HG03575 (cell line): ENCODE data around the gene TMCC3.

Source experiments
- ATAC-seq: cut with Tn5 transposase; IDR thresholded peaks from one replicate; pipeline ENCODE4 v1.9.1; 2021; ENCODE audit not compliant: unreplicated experiment, insufficient number of reproducible peaks, low FRiP score; ENCODE audit errors: extremely low read depth

Gene TMCC3

GRCh38 chr12:94676031-94676641 lies 25.8 kb upstream of the TMCC3 start:
- ATAC-seq = peak; percentile 60

- ATAC-seq = no peak
These were observed 24.5 kb upstream of the TMCC3 start for GRCh38 chr12:94674835-94675234.

DNA sequence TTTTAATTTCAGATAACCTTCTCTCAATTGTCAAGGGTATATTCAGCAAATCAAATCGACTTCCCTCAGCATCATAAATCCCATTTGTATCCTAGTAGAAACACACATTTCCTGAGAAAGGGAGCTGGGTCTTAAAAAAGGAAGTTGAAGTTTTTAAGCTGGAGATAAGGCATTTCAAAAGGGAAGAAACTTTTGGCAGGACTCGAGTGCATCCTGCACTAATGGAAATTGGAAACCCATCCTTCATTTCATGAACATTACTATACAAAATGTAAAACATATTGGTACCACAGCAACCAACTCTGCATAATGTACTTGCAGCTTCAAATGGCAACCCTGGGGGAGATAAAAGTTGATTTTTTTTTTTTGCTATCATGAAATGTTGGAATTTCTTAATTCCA lies 23.7 kb upstream of the TMCC3 start:
- ATAC-seq = no peak

DNA sequence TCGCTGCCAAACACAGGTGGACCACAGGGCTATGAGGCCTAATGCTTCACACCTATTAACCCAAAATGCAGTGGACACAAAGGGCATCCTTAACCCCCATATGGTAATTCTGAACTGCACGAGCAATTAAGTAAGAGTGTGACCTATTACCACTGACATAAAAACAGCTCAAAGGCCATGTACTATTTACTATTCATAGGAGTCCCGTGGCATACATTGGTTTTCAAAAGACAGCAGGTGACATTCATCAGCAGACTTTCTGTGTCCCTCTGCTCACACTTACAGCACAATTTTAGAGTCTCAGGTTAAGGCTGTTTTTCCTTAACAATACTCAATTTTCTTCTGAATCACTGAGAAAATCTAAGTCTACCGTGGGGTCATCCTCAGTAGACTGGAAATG lies 23.1 kb upstream of the TMCC3 start:
- ATAC-seq = no peak

GRCh38 chr12:94671917-94672316 lies 21.6 kb upstream of the TMCC3 start:
- no peak for ATAC-seq

DNA sequence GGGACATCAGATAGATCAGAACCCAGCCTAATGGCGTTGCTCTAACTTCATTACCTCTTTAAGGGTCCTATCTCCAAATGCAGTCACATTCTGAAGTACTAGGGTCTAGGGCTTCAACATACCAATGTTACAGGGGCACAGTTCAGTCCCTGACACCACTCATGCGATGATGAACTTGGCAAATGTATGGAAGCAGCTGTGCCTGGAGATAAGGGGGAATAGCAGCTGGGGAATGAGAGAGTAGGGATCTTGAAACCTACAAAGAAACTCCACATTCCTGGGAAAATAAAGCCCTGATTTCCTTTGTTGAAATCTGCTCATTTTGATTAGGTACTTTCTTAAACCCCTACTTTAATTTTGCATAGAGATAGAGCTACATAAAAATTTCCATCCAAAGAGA lies 20.5 kb upstream of the TMCC3 start:
- no peak for ATAC-seq

- ATAC-seq = no peak
These were observed 19.7 kb upstream of the TMCC3 start for GRCh38 chr12:94670075-94670474.

- ATAC-seq = no peak
These were observed 16.7 kb upstream of the TMCC3 start for GRCh38 chr12:94667031-94667540.

- ATAC-seq = no peak
These were observed 15.8 kb upstream of the TMCC3 start for GRCh38 chr12:94666158-94666557.

GRCh38 chr12:94663702-94664101 lies 13.3 kb upstream of the TMCC3 start:
- no peak for ATAC-seq

DNA sequence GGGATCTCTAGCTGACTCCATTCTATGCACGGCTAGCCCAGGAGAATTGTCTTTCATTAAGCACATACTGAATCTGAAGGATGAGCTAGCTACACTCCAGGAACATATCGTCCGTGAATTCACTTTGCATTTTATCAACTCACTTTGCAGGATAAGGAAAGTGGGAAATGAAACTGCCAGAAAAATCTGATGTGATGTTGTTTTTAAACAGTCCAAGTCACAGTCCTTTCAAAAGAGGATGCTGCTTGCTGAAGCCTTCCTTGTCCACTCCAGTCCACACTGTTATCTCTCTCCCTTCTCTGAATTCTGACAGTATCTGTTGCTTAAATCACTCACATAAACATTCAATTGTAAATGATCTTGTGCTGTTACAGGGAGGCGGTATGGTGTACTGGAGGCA lies 12.7 kb upstream of the TMCC3 start:
- no peak for ATAC-seq

DNA sequence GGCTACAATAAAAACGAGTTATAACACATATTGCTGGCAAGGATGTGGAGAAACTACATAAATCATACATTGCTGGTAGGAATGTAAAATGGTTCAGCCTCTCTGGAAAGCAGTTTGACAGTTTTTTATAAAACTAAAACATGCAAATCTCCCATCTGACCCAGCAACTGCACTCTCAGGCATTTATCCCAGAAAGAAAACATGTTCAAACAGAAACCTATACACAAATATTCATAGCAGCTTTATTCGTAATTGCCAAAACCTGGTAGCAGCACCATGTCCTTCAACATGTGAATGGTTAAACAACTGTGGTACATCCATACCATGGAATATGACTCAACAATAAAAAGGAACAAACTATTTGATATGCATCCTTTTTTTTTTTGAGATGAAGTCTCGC lies 10.1 kb upstream of the TMCC3 start:
- no peak for ATAC-seq

DNA sequence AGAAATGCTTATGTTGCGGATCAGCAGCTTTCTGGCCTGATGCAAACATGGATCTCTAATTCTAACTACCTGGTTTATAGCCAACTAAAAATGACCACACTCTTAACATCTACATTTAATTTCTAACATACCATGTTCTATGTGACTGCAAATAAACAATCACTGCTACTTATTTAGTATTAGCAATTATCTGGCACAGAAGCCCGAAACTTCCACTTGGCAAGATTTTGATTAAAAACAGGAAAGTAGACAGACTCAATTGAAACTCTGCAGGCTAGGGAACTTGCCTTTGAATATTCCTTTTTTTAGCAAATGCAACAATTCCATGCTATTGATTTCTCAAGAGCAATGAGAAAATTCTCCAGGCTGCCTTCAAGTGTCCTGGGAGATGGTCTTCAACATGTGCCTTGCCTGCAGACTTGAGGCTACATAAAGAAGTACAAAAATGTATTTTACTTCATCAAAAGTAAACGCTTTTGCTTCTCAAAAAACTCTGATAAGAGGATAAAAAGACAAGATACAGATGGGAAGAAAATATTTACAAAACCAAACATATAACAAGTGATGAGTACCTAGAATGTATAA lies 9.1 kb upstream of the TMCC3 start:
- no peak for ATAC-seq

DNA sequence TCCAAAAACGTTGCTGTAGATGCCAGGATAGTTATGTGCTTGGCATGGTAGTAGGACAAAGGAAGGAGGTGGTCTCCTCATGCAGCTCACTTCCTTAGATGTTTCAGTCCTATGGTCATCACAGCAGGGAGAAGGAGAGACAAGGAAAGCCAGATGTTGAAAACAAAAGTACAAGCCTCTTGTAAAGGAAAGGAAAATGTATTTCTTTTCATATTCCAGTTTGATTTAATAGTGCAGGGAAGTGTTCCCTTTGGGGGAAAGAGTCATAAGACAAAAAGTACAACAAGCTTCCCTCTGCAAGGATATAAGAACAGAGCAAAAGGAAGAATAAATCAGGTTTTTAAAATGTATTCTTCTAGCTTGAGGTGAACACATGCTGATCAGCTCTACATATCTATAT lies 8.6 kb upstream of the TMCC3 start:
- ATAC-seq = no peak

GRCh38 chr12:94656556-94656955 lies 6.2 kb upstream of the TMCC3 start:
- ATAC-seq = no peak

- no peak for ATAC-seq
These were observed 811 bp downstream of the TMCC3 start for GRCh38 chr12:94649349-94650142.

- ATAC-seq = no peak
These were observed 1.8 kb downstream of the TMCC3 start for GRCh38 chr12:94648578-94648977.

DNA sequence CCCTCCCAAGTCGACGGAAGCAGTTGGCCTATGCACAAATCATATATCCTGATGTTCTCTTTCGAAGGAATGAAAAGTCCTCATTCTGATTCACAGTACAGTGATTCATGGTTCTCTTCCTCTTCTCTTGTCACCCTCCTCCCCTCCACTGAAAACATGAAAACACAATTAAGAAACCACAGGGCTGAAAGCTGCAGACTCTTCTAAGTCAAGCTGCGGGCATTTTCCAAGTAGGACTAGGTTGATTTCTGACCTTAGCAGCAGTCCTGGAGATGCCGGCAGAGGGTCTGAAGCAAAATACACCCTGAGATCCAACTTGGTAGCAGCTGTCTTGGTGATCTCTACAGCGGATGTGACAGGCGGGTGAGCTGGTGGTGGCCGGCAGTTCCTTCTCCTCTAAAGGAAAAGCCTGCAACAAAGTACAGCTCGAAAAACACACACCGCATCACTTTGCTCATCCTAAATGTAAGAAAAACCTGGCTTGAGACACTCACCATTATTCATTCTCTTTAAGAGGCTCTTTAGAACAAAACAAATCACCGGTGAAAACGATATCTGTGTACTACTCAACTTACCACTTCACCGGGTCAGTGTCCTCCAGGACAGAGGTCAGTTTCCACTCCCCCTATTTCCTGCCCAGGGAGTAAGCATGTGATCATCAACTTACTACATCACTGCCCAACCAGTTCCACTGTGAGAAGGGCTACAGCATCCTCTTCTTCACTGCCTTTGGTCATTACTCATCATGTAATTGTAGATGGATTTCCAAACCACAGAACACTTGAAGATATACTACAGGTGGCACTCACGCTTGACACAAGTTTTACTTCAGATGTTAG lies 6.0 kb downstream of the TMCC3 start:
- no peak for ATAC-seq

GRCh38 chr12:94643606-94644005 lies 6.8 kb downstream of the TMCC3 start:
- no peak for ATAC-seq
